Activated naive CD8-positive, alpha-beta T cell treated with anti-CD3 and anti-CD28 coated beads for 36 hours (primary cell): Measurements from ENCODE around the gene AKR1C1. TPM values are rescaled to one million over a fixed set of nuclear protein-coding genes. Genes with fewer than 3 reads are reported as not detected.
"Not testable (repeated sequence)": the region's sequence is repeated elsewhere in the genome, so short reads cannot be mapped to it uniquely, and the experiment has no call there.

Source experiments
- DNase-seq: peaks from one replicate; pipeline ENCODE4 v3.0.0; 2021
- H3K27ac Mint-ChIP-seq: one replicate; pipeline ENCODE4 v1.8.0; 2022; ENCODE audit warnings: mild to moderate bottlenecking, moderate library complexity, mixed read lengths
- H3K27me3 Mint-ChIP-seq: one replicate; pipeline ENCODE4 v1.8.0; 2022; ENCODE audit warnings: mild to moderate bottlenecking, mixed read lengths
- H3K36me3 Mint-ChIP-seq: one replicate; pipeline ENCODE4 v1.8.0; 2021; ENCODE audit warnings: mild to moderate bottlenecking, mixed read lengths
- H3K4me1 Mint-ChIP-seq: one replicate; pipeline ENCODE4 v1.8.0; 2021; ENCODE audit warnings: mixed read lengths
- H3K4me3 Mint-ChIP-seq: one replicate; pipeline ENCODE4 v1.8.0; 2022; ENCODE audit warnings: mild to moderate bottlenecking, moderate library complexity, mixed read lengths
- H3K9me3 Mint-ChIP-seq: one replicate; pipeline ENCODE4 v1.8.0; 2022; ENCODE audit warnings: mixed read lengths
- total RNA-seq, 2 experiments: library from RNA; stranded (reverse); gene quantifications; one replicate each; pipeline ENCODE4 v1.2.3, GENCODE V29; 2021

Gene AKR1C1
- total RNA-seq, 2 experiments from 2014 or later: 0.14 to 0.21 TPM

GRCh38 chr10:4943416-4943815 is 19.8 kb upstream of the AKR1C1 start:
- not testable (repeated sequence) for H3K9me3 Mint-ChIP-seq, DNase-seq, H3K4me3 Mint-ChIP-seq, H3K27ac Mint-ChIP-seq, H3K36me3 Mint-ChIP-seq, H3K27me3 Mint-ChIP-seq, H3K4me1 Mint-ChIP-seq

GRCh38 chr10:4943821-4944220 is 19.4 kb upstream of the AKR1C1 start:
- no peak for DNase-seq
- H3K27ac Mint-ChIP-seq: no peak overlapping the region
- no peak overlapping the region for H3K4me3 Mint-ChIP-seq
- H3K27me3 Mint-ChIP-seq: no peaks in the 10 kb centered on the region
- H3K36me3 Mint-ChIP-seq: no peaks in the 10 kb centered on the region
- H3K4me1 Mint-ChIP-seq: no peaks in the 10 kb centered on the region
- no peaks in the 10 kb centered on the region for H3K9me3 Mint-ChIP-seq

DNA sequence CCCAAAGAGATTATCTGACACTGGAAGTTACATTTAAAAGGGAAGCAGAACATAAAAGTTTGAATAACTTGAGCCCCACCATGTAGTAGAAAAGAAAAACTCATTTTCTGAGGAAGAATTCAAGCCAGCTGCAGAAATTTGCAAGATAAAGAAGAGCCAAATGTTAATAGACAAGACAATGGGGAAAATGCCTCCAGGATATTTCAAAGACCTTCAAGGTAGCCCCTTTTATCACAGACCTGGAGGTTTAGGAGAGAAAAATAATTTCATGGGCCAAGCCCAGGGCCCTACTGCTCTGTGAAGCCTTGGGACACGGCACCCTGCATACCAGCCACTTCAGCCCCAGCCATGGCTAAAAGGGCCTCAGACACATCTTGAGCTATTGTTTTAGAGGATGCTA is 18.4 kb upstream of the AKR1C1 start:
- H3K4me3 Mint-ChIP-seq: no peak overlapping the region
- no peak overlapping the region for H3K27ac Mint-ChIP-seq

GRCh38 chr10:4945766-4946717 is 17.2 kb upstream of the AKR1C1 start:
- no peak overlapping the region for H3K27ac Mint-ChIP-seq

More for the DNA sequence above, 18.4 kb upstream of the AKR1C1 start:
- no peaks in the 10 kb centered on the region for H3K9me3 Mint-ChIP-seq
- no peaks in the 10 kb centered on the region for H3K27me3 Mint-ChIP-seq
- H3K4me1 Mint-ChIP-seq: no peaks in the 10 kb centered on the region
- no peak for DNase-seq
- H3K36me3 Mint-ChIP-seq: peaks cover under 1% of the 10 kb centered on the region

GRCh38 chr10:4947039-4947634 is 16.1 kb upstream of the AKR1C1 start:
- Mint-ChIP-seq H3K36me3 (peaks cover 2% of the 10 kb centered on the region), H3K9me3 (no peaks in the 10 kb centered on the region), H3K27ac (no peak overlapping the region), H3K4me3 (no peak overlapping the region), H3K4me1 (no peaks in the 10 kb centered on the region), H3K27me3 (no peaks in the 10 kb centered on the region)
- no peak for DNase-seq

More at GRCh38 chr10:4945766-4946717, 17.2 kb upstream of the AKR1C1 start:
- H3K9me3 Mint-ChIP-seq: no peaks in the 10 kb centered on the region
- H3K4me1 Mint-ChIP-seq: no peaks in the 10 kb centered on the region
- no peak for DNase-seq
- H3K27me3 Mint-ChIP-seq: no peaks in the 10 kb centered on the region
- peaks cover 2% of the 10 kb centered on the region for H3K36me3 Mint-ChIP-seq
- H3K4me3 Mint-ChIP-seq: no peak overlapping the region

DNA sequence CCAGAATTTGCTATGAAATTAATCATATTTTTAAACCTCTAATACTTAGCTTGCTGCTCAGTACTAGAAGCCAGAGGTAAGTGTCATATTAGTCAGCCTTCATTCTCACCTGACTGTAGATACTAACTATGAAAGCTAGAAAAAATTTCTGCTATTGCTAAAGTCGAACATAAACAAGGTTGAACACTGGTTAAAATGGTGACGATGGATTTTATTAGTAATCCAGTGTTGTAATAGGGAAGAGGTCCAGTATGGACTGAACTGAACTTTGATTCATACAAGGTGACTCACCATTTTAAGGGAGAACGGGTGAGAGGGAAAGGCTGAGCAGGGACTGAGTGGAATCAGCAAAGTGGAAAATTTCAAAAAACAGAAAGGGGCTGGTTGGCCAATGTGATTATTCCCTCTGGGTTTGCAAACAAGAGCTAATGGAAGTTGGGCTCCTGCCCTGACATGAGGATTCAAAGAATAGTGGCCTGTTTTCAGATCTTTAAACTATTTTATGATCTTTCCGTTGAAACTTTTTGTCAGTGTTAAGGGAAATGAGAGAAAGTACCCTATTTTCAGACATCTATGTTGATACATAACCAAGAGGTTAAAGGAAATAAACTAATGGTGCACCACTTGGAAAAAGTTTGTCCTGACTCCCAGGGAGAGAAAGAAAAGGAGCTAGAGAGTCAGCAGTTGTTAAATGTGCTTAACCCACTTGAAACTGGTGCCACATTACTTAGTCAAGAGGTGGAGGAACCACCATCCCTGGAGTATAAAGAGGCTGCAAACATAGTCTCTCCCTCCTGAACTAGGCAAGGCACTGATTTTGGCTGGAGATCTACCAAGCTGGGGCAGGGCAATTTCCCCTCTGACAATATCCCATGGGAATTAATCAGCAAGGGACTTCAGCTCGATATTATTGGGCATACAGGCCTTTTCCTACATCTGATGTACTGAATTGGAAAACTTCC is 15.3 kb upstream of the AKR1C1 start:
- H3K4me1 Mint-ChIP-seq: no peaks in the 10 kb centered on the region
- H3K4me3 Mint-ChIP-seq: no peak overlapping the region
- no peaks in the 10 kb centered on the region for H3K27me3 Mint-ChIP-seq
- no peak for DNase-seq
- H3K27ac Mint-ChIP-seq: no peak overlapping the region
- H3K9me3 Mint-ChIP-seq: no peaks in the 10 kb centered on the region
- peaks cover 2% of the 10 kb centered on the region for H3K36me3 Mint-ChIP-seq

- not testable (repeated sequence) for H3K27me3 Mint-ChIP-seq, H3K4me1 Mint-ChIP-seq, H3K27ac Mint-ChIP-seq
Measured at GRCh38 chr10:4951512-4952162, 11.6 kb upstream of the AKR1C1 start.

DNA sequence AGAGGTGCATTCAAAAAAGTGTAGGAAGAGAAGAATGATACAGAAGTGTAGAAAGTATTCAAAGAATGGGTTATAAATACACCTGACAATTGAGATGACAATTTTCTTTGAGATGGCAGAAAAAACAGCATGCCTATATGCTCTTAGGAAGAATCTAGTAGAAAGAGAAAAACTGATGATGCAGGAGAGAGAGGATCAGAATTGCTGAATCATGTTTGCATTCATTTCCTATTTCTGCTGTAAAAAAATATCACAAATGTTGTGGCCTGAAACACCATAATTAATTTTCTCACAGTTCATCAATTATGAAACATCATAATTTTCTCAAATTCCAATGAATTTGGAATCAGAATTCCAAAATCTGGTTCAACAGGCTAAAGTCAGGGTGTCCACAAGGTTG is 9.8 kb upstream of the AKR1C1 start:
- no peak overlapping the region for H3K27ac Mint-ChIP-seq
- no peaks in the 10 kb centered on the region for H3K4me1 Mint-ChIP-seq
- peaks cover 2% of the 10 kb centered on the region for H3K36me3 Mint-ChIP-seq
- no peak for DNase-seq
- no peak overlapping the region for H3K4me3 Mint-ChIP-seq
- no peaks in the 10 kb centered on the region for H3K9me3 Mint-ChIP-seq
- no peaks in the 10 kb centered on the region for H3K27me3 Mint-ChIP-seq

More at GRCh38 chr10:4951512-4952162, 11.6 kb upstream of the AKR1C1 start:
- not testable (repeated sequence) for H3K4me3 Mint-ChIP-seq, H3K9me3 Mint-ChIP-seq, H3K36me3 Mint-ChIP-seq, DNase-seq

DNA sequence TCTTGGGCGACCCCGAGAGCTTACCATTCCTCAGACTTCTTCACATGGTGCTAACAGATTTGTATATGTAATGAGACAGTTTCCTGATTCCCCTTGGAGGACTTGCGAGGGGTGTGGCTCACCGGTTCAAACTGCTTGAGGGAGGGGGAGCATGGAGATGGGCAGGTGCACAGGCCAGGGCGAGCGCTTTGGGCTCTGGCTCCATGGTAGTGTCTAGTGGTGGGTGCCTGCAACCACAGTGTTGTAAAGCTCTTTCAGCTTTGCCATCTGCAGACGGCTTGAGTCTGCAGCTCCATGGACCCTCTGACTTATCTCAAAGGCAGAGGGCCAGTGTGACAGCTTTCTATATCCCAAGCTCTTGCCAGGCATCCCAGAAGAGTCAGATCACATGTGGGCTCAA is 7.1 kb upstream of the AKR1C1 start:
- not testable (repeated sequence) for H3K27me3 Mint-ChIP-seq, H3K27ac Mint-ChIP-seq, H3K36me3 Mint-ChIP-seq, H3K4me1 Mint-ChIP-seq, H3K4me3 Mint-ChIP-seq, DNase-seq, H3K9me3 Mint-ChIP-seq

DNA sequence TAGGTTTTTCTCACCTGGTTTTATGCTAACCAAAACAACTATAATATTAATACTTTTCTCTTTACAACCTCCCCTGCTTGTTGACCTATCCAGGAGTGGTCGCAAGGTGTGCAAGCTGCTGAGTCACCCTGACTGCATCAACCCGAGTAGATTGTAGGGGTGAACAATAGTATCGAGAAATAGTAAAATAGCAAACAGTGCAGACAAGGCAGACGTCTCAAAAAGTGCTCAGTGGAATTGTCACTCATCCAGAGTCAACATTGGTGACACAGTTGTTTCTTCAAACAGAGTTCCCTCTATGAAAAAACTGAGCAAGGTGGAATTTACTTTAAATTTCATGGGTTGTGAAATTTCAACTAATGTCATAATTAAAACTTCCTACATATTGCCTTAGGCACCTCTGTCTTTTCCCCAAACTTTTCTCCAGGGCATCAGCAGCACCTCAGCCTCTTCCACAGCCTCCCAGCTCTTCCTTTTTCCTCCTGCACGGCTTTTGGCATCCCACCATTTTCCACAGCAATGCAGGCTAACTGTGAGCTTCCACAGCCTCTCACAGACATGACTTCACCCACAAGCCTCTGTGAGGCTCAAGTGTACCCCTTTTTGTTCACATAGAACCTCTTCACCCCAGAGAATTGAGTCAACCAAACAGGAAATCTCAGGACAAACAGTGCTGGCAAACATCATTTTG is 6.1 kb upstream of the AKR1C1 start:
- H3K27me3 Mint-ChIP-seq, DNase-seq, H3K9me3 Mint-ChIP-seq, H3K4me3 Mint-ChIP-seq, H3K36me3 Mint-ChIP-seq, H3K27ac Mint-ChIP-seq, H3K4me1 Mint-ChIP-seq: not testable (repeated sequence)

DNA sequence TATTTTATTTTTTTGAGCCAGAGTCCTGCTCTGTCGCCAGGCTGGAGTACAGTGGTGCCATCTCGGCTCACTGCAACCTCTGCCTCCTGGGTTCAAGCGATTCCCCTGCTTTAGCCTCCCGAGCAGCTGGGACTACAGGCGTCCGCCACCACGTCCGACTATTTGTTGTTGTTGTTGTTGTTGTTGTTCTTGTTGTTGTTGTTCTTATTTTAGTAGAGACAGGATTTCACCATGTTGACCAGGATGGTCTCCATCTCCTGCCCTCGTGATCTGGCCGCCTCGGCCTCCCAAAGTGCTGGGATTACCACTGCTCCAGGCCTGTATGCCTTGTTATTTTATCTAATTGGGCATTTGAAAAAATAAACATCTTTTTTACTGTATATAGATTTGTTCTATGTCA is 1.7 kb upstream of the AKR1C1 start:
- H3K36me3 Mint-ChIP-seq, H3K9me3 Mint-ChIP-seq, H3K4me1 Mint-ChIP-seq, H3K27ac Mint-ChIP-seq, H3K4me3 Mint-ChIP-seq, DNase-seq, H3K27me3 Mint-ChIP-seq: not testable (repeated sequence)

GRCh38 chr10:4962308-4962707 is 907 bp upstream of the AKR1C1 start:
- H3K27ac Mint-ChIP-seq, H3K9me3 Mint-ChIP-seq, H3K27me3 Mint-ChIP-seq, H3K36me3 Mint-ChIP-seq, H3K4me1 Mint-ChIP-seq, DNase-seq, H3K4me3 Mint-ChIP-seq: not testable (repeated sequence)

- H3K4me1 Mint-ChIP-seq, H3K4me3 Mint-ChIP-seq, H3K36me3 Mint-ChIP-seq, DNase-seq, H3K27ac Mint-ChIP-seq, H3K27me3 Mint-ChIP-seq, H3K9me3 Mint-ChIP-seq: not testable (repeated sequence)
Measured at GRCh38 chr10:4963815-4964154, 570 bp downstream of the AKR1C1 start.

DNA sequence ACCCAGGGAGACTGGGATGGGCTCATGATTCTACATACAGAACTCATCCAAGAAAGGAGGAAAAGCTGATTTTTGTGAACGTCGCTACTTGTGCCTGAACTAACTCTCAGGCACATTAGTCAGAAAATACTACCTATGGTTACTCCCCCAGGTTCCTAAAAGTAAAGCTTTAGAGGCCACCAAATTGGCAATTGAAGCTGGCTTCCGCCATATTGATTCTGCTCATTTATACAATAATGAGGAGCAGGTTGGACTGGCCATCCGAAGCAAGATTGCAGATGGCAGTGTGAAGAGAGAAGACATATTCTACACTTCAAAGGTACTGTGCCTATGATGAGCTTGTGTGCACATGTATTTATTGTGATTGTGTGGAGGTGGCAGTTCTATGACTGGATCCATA is 2.5 kb downstream of the AKR1C1 start:
- H3K4me3 Mint-ChIP-seq, H3K9me3 Mint-ChIP-seq, H3K27ac Mint-ChIP-seq, H3K4me1 Mint-ChIP-seq, DNase-seq, H3K36me3 Mint-ChIP-seq, H3K27me3 Mint-ChIP-seq: not testable (repeated sequence)
